WTC11 (cell line): ENCODE data around the gene EVC.

Experiments
- CBFB ChIP-seq: sonication (generic); formaldehyde crosslinking; IDR thresholded peaks from 2 replicates; pipeline ENCODE4 v1.8.1; 2022; ENCODE audit warnings: mild to moderate bottlenecking, low read depth, missing genetic modification reagents
- EMX1 ChIP-seq: fragments of 250-450 bp; sonication (Bioruptor Pico); IDR thresholded peaks from 2 replicates; pipeline ENCODE4 v1.8.0; 2021; ENCODE audit warnings: mild to moderate bottlenecking
- ESRRA ChIP-seq: sonication (generic); formaldehyde crosslinking; IDR thresholded peaks from 2 replicates; pipeline ENCODE4 v1.8.1; 2022; ENCODE audit warnings: mild to moderate bottlenecking, missing genetic modification reagents, borderline replicate concordance
- JUN ChIP-seq: sonication (generic); formaldehyde crosslinking; IDR thresholded peaks from 2 replicates; pipeline ENCODE4 v1.8.0; 2023; ENCODE audit warnings: mild to moderate bottlenecking, missing genetic modification reagents
- NR1H2 ChIP-seq: sonication (generic); formaldehyde crosslinking; IDR thresholded peaks from 2 replicates; pipeline ENCODE4 v1.9.0; 2021; ENCODE audit warnings: mild to moderate bottlenecking, moderate library complexity, missing genetic modification reagents
- RORB ChIP-seq: fragments of 250-450 bp; sonication (Bioruptor Pico); IDR thresholded peaks from 2 replicates; pipeline ENCODE4 v1.9.0; 2021; ENCODE audit warnings: mild to moderate bottlenecking
- SMAD3 ChIP-seq: sonication (generic); formaldehyde crosslinking; IDR thresholded peaks from 2 replicates; pipeline ENCODE4 v1.8.0; 2022; ENCODE audit warnings: missing genetic modification reagents, mild to moderate bottlenecking, borderline replicate concordance
- SP1 ChIP-seq: sonication (generic); formaldehyde crosslinking; conservative IDR thresholded peaks from 2 replicates; pipeline ENCODE4 v1.8.1; 2022; ENCODE audit warnings: missing genetic modification reagents
- TCF7 ChIP-seq: sonication (generic); formaldehyde crosslinking; IDR thresholded peaks from 2 replicates; pipeline ENCODE4 v1.8.0; 2022; ENCODE audit warnings: mild to moderate bottlenecking, low read depth, missing genetic modification reagents, moderate library complexity
- ZNF423 ChIP-seq: fragments of 250-450 bp; sonication (Bioruptor Pico); IDR thresholded peaks from 2 replicates; pipeline ENCODE4 v2.1.2; 2022; ENCODE audit warnings: mild to moderate bottlenecking, moderate library complexity
- TF ChIP-seq, protein P1 (sequence below): sonication (generic); formaldehyde crosslinking; IDR thresholded peaks from 2 replicates; pipeline ENCODE4 v1.8.0; 2022; ENCODE audit warnings: mild to moderate bottlenecking, missing genetic modification reagents
- TF ChIP-seq, protein P2 (sequence below): fragments of 200-600 bp; IDR thresholded peaks from 2 replicates; pipeline ENCODE4 v1.8.0; 2022; ENCODE audit warnings: antibody characterized with exemption
- TF ChIP-seq, protein P3 (sequence below): sonication (generic); formaldehyde crosslinking; IDR thresholded peaks from 2 replicates; pipeline ENCODE4 v1.8.1; 2023; ENCODE audit warnings: mild to moderate bottlenecking, missing genetic modification reagents, moderate library complexity

DNA sequence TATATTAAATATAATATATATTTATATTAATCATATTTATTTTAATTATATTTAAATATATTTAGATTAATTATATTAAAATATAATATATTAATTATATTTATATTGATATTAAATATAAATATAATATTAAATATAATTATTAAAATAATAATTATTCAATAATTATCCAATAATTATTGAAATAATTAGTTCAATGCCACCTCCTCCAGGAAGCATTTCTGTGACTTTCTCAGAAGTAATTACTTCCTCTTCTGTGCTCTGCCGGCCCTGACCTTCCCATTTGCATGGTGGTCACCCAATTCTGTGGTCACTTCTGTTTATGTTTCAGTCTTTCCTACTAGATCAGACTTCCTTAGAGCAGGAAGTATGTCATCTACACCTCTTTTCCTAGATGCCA is 48.4 kb upstream of the EVC start:
- TF ChIP-seq SP1 (CRISPR knock-in tag) = no peak
- TF ChIP-seq, protein P1, sequence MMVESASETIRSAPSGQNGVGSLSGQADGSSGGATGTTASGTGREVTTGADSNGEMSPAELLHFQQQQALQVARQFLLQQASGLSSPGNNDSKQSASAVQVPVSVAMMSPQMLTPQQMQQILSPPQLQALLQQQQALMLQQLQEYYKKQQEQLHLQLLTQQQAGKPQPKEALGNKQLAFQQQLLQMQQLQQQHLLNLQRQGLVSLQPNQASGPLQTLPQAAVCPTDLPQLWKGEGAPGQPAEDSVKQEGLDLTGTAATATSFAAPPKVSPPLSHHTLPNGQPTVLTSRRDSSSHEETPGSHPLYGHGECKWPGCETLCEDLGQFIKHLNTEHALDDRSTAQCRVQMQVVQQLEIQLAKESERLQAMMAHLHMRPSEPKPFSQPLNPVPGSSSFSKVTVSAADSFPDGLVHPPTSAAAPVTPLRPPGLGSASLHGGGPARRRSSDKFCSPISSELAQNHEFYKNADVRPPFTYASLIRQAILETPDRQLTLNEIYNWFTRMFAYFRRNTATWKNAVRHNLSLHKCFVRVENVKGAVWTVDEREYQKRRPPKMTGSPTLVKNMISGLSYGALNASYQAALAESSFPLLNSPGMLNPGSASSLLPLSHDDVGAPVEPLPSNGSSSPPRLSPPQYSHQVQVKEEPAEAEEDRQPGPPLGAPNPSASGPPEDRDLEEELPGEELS = no peak
- TF ChIP-seq CBFB (CRISPR knock-in tag) = no peak
- TF ChIP-seq, protein P2, sequence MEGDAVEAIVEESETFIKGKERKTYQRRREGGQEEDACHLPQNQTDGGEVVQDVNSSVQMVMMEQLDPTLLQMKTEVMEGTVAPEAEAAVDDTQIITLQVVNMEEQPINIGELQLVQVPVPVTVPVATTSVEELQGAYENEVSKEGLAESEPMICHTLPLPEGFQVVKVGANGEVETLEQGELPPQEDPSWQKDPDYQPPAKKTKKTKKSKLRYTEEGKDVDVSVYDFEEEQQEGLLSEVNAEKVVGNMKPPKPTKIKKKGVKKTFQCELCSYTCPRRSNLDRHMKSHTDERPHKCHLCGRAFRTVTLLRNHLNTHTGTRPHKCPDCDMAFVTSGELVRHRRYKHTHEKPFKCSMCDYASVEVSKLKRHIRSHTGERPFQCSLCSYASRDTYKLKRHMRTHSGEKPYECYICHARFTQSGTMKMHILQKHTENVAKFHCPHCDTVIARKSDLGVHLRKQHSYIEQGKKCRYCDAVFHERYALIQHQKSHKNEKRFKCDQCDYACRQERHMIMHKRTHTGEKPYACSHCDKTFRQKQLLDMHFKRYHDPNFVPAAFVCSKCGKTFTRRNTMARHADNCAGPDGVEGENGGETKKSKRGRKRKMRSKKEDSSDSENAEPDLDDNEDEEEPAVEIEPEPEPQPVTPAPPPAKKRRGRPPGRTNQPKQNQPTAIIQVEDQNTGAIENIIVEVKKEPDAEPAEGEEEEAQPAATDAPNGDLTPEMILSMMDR = no peak
- no peak for TF ChIP-seq ESRRA (CRISPR knock-in tag)
- TF ChIP-seq NR1H2 (CRISPR knock-in tag) = no peak
- no peak for TF ChIP-seq ZNF423 (CRISPR knock-in tag)
- TF ChIP-seq EMX1 (CRISPR knock-in tag) = no peak
- no peak for TF ChIP-seq SMAD3
- TF ChIP-seq, protein P3, sequence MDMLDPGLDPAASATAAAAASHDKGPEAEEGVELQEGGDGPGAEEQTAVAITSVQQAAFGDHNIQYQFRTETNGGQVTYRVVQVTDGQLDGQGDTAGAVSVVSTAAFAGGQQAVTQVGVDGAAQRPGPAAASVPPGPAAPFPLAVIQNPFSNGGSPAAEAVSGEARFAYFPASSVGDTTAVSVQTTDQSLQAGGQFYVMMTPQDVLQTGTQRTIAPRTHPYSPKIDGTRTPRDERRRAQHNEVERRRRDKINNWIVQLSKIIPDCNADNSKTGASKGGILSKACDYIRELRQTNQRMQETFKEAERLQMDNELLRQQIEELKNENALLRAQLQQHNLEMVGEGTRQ (CRISPR knock-in tag) = no peak
- TF ChIP-seq TCF7 (CRISPR knock-in tag) = no peak
- TF ChIP-seq RORB = no peak
- TF ChIP-seq JUN (CRISPR knock-in tag) = no peak
